Cardiac fibroblast (primary cell): ENCODE measurements around the gene ZNF195.
A peak's percentile ranks its signal among the peaks of the same experiment; 100 is the strongest.
"Not testable (repeated sequence)": the region's sequence is repeated elsewhere in the genome, so short reads cannot be mapped to it uniquely, and the experiment has no call there.

Source experiments
- DNase-seq, 2 donors: peaks; one replicate each; pipeline versions ENCODE4 v3.0.0 to v3.0.0-alpha.2; 2010; ENCODE audit warnings: low read depth in 2 of 2
- H3K4me3 ChIP-seq, 2 donors: replicated peaks in 1 of 2; 1 replicate in 1 of 2; 2 replicates in 1 of 2; pipeline ENCODE4 v1.5.1; 2011; ENCODE audit warnings: low read depth in 2 of 2, low read length in 2 of 2, mild to moderate bottlenecking in 2 of 2, moderate library complexity in 1 of 2
- CTCF ChIP-seq: IDR thresholded peaks from one replicate; pipeline ENCODE4 v1.5.1; 2011; ENCODE audit warnings: low read depth, mild to moderate bottlenecking, low read length, inconsistent platforms

The ZNF195 gene

DNA sequence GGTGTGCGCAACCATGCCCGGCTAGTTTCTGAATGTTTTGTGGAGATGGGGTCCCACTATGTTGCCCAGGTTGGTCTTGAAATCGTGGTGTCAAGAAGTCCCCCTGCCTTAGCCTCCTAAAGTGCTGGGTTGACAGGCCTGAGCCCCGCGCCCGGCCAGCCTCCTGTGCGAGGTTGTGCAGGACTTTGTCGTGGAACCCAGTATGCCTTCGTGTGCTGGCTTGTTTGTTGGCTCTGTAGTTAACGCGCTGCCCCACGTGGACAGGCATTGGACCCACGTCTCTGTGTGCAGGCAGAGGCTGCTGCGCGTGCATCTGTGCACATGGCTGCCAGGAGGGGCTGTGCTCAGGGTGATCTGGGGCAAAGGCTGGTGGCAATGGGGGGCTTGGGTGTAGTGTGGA, 33.9 kb upstream of the ZNF195 start:
- no peak for DNase-seq
- TF ChIP-seq CTCF, result no peak
- H3K4me3 ChIP-seq, result no peak overlapping the region

- peak; percentile 65 to 73 for DNase-seq
- not testable (repeated sequence) for H3K4me3 ChIP-seq
- TF ChIP-seq CTCF, result peak; percentile 70
Observed at GRCh38 chr11:3408722-3409121, 29.8 kb upstream of the ZNF195 start.

GRCh38 chr11:3408058-3408605, 29.2 kb upstream of the ZNF195 start:
- peak in 1 of 2 donors; percentile 8 for DNase-seq
- not testable (repeated sequence) for H3K4me3 ChIP-seq

- not testable (repeated sequence) for DNase-seq
Observed at GRCh38 chr11:3406937-3407336, 28.0 kb upstream of the ZNF195 start.

GRCh38 chr11:3406223-3406875, 27.4 kb upstream of the ZNF195 start:
- H3K4me3 ChIP-seq, DNase-seq: not testable (repeated sequence)

More at GRCh38 chr11:3406937-3407336, 28.0 kb upstream of the ZNF195 start:
- not testable (repeated sequence) for H3K4me3 ChIP-seq

DNA sequence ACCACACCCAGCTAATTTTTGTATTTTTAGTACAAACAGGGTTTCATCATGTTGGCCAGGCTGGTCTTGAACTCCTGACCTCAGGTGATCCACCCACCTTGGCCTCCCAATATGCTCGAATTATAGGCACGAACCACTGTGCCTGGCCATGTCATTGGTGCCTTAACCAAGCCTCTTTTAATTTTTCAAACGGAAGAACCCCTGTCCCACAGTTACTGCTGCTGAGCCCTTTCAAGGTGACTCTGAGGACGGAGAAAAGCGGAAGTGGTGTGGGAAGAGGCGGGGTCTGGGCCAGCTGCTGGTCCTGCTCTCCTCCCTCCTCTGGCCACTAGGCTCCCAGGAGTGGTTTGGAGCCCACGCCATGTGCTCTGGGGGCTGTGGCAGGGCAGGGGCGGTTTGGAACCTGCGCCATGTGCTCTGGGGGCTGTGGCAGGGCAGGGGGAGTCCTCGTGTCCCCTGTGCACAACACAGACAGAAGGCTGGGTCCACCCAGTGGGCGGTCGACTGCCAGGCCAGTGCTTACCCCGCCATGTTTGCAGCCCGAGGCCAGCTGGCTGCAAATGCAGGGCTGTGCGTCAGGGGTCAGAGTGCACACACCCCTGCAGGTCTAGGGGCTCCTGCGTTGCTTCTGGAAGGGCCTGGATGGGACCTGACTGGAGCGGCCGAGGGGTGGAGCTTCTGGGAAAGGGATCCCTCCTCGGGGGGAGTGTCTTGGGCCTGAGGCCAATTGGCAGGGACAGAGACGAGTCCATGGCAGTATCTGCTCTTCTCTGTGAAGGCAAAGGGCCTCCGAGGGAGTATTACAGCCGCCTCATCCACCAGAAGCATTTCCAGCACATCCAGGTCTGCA, 25.4 kb upstream of the ZNF195 start:
- peak in 1 of 2 donors; percentile 15 for DNase-seq
- H3K4me3 ChIP-seq, result not testable (repeated sequence)

DNA sequence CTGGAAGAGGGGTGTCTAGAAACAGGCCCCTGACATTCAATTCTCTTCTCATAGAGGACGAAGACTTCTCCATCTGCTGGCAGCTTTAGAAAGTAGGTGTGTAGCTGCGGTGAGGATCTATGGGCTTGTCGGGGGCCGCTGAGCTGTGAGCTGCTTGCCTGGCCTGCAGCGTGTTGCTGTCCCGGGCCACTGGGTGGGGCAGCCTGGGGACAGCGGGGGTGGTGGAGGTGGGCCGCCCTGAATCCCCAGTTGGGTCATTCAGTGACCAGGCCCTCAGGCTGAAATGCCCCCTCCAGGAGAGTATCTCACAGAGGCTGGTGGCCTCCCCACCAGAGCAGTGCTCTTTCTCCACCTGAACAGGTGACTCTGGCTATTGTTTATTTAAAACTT, 23.9 kb upstream of the ZNF195 start:
- H3K4me3 ChIP-seq, DNase-seq: not testable (repeated sequence)

DNA sequence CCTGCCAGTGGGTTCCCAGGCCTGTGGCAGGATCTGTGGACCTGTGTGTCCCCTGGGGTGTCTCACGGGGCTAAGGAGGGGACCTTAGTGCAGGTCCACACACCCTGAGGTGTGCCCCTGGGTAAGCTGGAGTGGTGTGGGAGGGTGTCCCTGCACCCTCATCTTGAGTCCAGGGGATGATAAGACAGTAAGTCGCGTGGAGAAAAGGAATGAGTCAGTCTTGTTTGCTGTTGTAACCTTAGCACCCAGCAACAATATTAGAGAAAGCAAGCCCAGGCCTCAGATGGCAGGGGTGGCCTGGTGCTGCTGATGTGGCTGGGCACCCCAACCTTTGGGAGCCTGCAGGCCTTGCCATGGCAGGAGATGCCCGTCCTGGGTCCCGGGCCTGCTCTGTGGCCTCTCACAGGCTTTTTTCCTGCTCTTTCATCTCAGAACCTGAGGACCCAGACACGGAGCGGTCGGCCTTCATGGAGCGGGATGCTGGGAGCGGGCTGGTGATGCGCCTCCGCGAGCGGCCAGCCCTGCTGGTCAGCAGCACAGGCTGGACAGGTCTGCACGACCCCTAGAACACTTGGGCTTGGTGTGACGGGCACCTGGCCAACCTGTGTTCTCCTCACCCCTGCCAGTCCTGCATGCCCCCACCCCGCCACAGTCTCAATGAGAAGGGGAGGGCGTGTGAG, 23.4 kb upstream of the ZNF195 start:
- DNase-seq, H3K4me3 ChIP-seq: not testable (repeated sequence)

DNA sequence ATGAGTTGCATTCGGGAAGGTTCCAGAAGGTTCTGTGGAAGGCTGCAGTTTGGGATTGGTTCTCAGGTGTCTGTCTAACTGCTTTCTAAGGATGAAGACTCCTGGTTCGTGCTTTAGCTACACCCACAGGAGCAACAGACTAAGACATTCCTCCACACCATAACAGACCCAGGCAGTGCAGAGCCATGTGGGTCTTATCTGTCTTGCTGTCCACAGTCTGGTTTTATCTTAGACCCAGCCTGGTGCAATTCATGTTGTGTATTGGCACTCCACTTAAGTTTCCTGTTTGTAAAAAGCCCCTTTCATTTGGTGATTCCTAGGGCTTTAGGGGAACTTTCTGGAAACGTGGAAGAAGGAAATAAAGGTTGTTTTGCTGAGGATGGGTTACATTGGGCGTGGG, 22.1 kb upstream of the ZNF195 start:
- DNase-seq, H3K4me3 ChIP-seq: not testable (repeated sequence)

DNA sequence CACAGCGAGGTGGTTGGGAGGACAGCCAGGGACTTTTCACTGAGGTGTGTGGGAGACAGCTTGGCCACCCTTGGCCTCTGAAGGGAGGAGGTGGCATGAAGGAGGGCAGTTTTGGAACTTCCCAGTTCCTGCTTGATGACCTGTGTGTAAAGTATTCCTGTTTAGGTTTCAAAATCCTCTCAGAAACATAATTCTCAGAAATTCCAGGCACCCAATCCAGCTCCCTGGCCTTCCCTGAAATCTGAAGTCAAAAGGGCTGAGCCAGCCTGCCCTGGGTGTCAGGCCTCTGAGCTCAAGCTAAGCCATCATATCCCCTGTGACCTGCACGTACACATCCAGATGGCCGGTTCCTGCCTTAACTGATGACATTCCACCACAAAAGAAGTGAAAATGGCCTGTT, 19.6 kb upstream of the ZNF195 start:
- DNase-seq, H3K4me3 ChIP-seq: not testable (repeated sequence)

GRCh38 chr11:3398106-3398505, 19.2 kb upstream of the ZNF195 start:
- peak in 1 of 2 donors; percentile 31 for DNase-seq
- H3K4me3 ChIP-seq, result not testable (repeated sequence)

- not testable (repeated sequence) for H3K4me3 ChIP-seq
Observed at GRCh38 chr11:3397210-3397609, 18.3 kb upstream of the ZNF195 start.

GRCh38 chr11:3395468-3395867, 16.5 kb upstream of the ZNF195 start:
- not testable (repeated sequence) for H3K4me3 ChIP-seq, DNase-seq

More at GRCh38 chr11:3397210-3397609, 18.3 kb upstream of the ZNF195 start:
- DNase-seq, result not testable (repeated sequence)

- H3K4me3 ChIP-seq, DNase-seq: not testable (repeated sequence)
Observed at GRCh38 chr11:3394956-3395355, 16.0 kb upstream of the ZNF195 start.

GRCh38 chr11:3393450-3393849, 14.5 kb upstream of the ZNF195 start:
- H3K4me3 ChIP-seq, DNase-seq: not testable (repeated sequence)
